Measurements from ENCODE around the gene ADAMTSL2.

DNA sequence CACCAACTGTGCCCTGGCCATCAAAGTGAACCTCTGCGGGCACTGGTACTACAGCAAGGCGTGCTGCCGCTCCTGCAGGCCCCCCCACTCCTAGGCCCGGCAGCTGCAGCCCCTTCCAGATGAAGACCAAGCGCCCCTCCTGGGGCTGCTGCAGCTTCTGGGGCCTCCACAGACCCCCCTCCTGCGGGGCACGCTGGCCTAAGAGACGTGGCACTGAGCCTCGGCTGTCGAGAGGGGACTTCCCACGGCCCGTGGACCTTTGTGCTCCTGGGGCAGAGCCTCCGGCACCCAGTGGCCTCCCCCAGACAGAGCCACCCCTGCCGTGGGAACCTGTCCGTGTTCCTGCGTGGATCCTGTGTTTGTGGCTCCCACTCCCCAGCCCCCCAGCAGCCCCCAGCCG lies 40.3 kb downstream of the ADAMTSL2 start:
- no peak for TF ChIP-seq POLR2A (IDR thresholded peaks at IDR 0.05)
- TF ChIP-seq, protein P1, sequence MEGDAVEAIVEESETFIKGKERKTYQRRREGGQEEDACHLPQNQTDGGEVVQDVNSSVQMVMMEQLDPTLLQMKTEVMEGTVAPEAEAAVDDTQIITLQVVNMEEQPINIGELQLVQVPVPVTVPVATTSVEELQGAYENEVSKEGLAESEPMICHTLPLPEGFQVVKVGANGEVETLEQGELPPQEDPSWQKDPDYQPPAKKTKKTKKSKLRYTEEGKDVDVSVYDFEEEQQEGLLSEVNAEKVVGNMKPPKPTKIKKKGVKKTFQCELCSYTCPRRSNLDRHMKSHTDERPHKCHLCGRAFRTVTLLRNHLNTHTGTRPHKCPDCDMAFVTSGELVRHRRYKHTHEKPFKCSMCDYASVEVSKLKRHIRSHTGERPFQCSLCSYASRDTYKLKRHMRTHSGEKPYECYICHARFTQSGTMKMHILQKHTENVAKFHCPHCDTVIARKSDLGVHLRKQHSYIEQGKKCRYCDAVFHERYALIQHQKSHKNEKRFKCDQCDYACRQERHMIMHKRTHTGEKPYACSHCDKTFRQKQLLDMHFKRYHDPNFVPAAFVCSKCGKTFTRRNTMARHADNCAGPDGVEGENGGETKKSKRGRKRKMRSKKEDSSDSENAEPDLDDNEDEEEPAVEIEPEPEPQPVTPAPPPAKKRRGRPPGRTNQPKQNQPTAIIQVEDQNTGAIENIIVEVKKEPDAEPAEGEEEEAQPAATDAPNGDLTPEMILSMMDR (IDR thresholded peaks at IDR 0.05 in 8 of 11, conservative IDR thresholded peaks at IDR 0.05 in 3 of 11): no peak

All from spleen (tissue), 7 donors.